Mammary epithelial cell (primary cell): ENCODE data around the gene FARSB.

ENCODE experiments used
- CTCF ChIP-seq, 2 donors: IDR thresholded peaks in 1 of 2; conservative IDR thresholded peaks in 1 of 2; 2 replicates each; pipeline ENCODE4 v1.5.1; 2011 to 2012; ENCODE audit warnings: inconsistent platforms in 2 of 2, low read length in 2 of 2, mild to moderate bottlenecking in 2 of 2, control low read depth in 1 of 2, low read depth in 1 of 2; ENCODE audit not compliant: insufficient read depth in 1 of 2; ENCODE audit errors: extremely low read depth in 1 of 2
- EZH2 ChIP-seq: IDR thresholded peaks from 2 replicates; pipeline ENCODE4 v1.6.1; 2012; ENCODE audit warnings: low read length, inconsistent platforms, borderline replicate concordance

GRCh38 chr2:222544661-222545060 is 111.2 kb downstream of the FARSB start:
- TF ChIP-seq CTCF (conservative IDR thresholded peaks at IDR 0.05 in 1 of 2, IDR thresholded peaks at IDR 0.05 in 1 of 2; ENCODE audit: extremely low read depth in 1 of 2, insufficient read depth in 1 of 2, low read depth in 1 of 2, low read length in 2 of 2), result no peak
- TF ChIP-seq EZH2, result no peak
